ENCODE results near the gene TUBB3. TPM values are rescaled to one million over a fixed set of nuclear protein-coding genes. Genes with fewer than 3 reads are reported as not detected.
A peak's percentile ranks its signal among the peaks of the same experiment; 100 is the strongest.
"Not testable (repeated sequence)": the region's sequence is repeated elsewhere in the genome, so short reads cannot be mapped to it uniquely, and the experiment has no call there.

Gene TUBB3
- total RNA-seq, 2 donors from 2014 or later = 0.74 to 9.7 TPM

- Mint-ChIP-seq H3K4me1 (no peaks in the 10 kb centered on the region), H3K9me3 (no peaks in the 10 kb centered on the region), H3K36me3 (ENCODE audit: low read depth) (peaks cover 73% of the 10 kb centered on the region), H3K27me3 (no peaks in the 10 kb centered on the region), H3K4me3 (no peak overlapping the region), H3K27ac (no peak overlapping the region)
- ATAC-seq (replicated peaks) = no peak
These were observed 15.9 kb upstream of the TUBB3 start for GRCh38 chr16:89907055-89907814.

- ATAC-seq (replicated peaks) = no peak
- Mint-ChIP-seq H3K4me1 (no peaks in the 10 kb centered on the region), H3K27me3 (no peaks in the 10 kb centered on the region), H3K4me3 (no peak overlapping the region), H3K9me3 (no peaks in the 10 kb centered on the region), H3K36me3 (ENCODE audit: low read depth) (peaks cover 66% of the 10 kb centered on the region), H3K27ac (no peak overlapping the region)
These were observed 14.9 kb upstream of the TUBB3 start for GRCh38 chr16:89908236-89908635.

- Mint-ChIP-seq H3K9me3 (no peaks in the 10 kb centered on the region), H3K36me3 (ENCODE audit: low read depth) (peaks cover 50% of the 10 kb centered on the region)
These were observed 13.1 kb upstream of the TUBB3 start for GRCh38 chr16:89909777-89910716.

GRCh38 chr16:89910717-89911354, 12.3 kb upstream of the TUBB3 start:
- H3K36me3 Mint-ChIP-seq (ENCODE audit: low read depth) = peaks cover 42% of the 10 kb centered on the region
- ATAC-seq (replicated peaks) = no peak
- H3K4me3 Mint-ChIP-seq = no peak overlapping the region
- no peak overlapping the region for H3K27ac Mint-ChIP-seq
- H3K27me3 Mint-ChIP-seq = no peaks in the 10 kb centered on the region
- H3K4me1 Mint-ChIP-seq = peaks cover 4% of the 10 kb centered on the region
- H3K9me3 Mint-ChIP-seq = no peaks in the 10 kb centered on the region

More at GRCh38 chr16:89909777-89910716, 13.1 kb upstream of the TUBB3 start:
- H3K4me3 Mint-ChIP-seq = no peak overlapping the region
- ATAC-seq (replicated peaks) = peak; percentile 87
- H3K4me1 Mint-ChIP-seq = peaks cover 4% of the 10 kb centered on the region
- no peak overlapping the region for H3K27ac Mint-ChIP-seq
- no peaks in the 10 kb centered on the region for H3K27me3 Mint-ChIP-seq

GRCh38 chr16:89911375-89911774, 11.8 kb upstream of the TUBB3 start:
- Mint-ChIP-seq H3K36me3 (ENCODE audit: low read depth) (peaks cover 37% of the 10 kb centered on the region), H3K4me3 (no peak overlapping the region), H3K4me1 (peaks cover 4% of the 10 kb centered on the region), H3K9me3 (no peaks in the 10 kb centered on the region), H3K27ac (no peak overlapping the region), H3K27me3 (no peaks in the 10 kb centered on the region)
- no peak for ATAC-seq (replicated peaks)

- H3K36me3 Mint-ChIP-seq (ENCODE audit: low read depth) = peaks cover 34% of the 10 kb centered on the region
- H3K27ac Mint-ChIP-seq = no peak overlapping the region
- peaks cover 4% of the 10 kb centered on the region for H3K4me1 Mint-ChIP-seq
- no peak overlapping the region for H3K4me3 Mint-ChIP-seq
- ATAC-seq (replicated peaks) = no peak
- no peaks in the 10 kb centered on the region for H3K9me3 Mint-ChIP-seq
- H3K27me3 Mint-ChIP-seq = no peaks in the 10 kb centered on the region
These were observed 11.0 kb upstream of the TUBB3 start for GRCh38 chr16:89912143-89912542.

- H3K27ac Mint-ChIP-seq = no peak overlapping the region
- H3K9me3 Mint-ChIP-seq = no peaks in the 10 kb centered on the region
- no peak overlapping the region for H3K4me3 Mint-ChIP-seq
- no peak for ATAC-seq (replicated peaks)
- H3K36me3 Mint-ChIP-seq (ENCODE audit: low read depth) = peaks cover 34% of the 10 kb centered on the region
- no peaks in the 10 kb centered on the region for H3K27me3 Mint-ChIP-seq
- peaks cover 4% of the 10 kb centered on the region for H3K4me1 Mint-ChIP-seq
These were observed 10.5 kb upstream of the TUBB3 start for GRCh38 chr16:89912627-89913026.

GRCh38 chr16:89913408-89914387, 9.4 kb upstream of the TUBB3 start:
- ATAC-seq (replicated peaks) = no peak
- Mint-ChIP-seq H3K4me3 (no peak overlapping the region), H3K4me1 (peaks cover 8% of the 10 kb centered on the region), H3K36me3 (ENCODE audit: low read depth) (peaks cover 33% of the 10 kb centered on the region), H3K27ac (no peak overlapping the region), H3K27me3 (peaks cover under 1% of the 10 kb centered on the region), H3K9me3 (no peaks in the 10 kb centered on the region)

- ATAC-seq (replicated peaks); H3K4me3 Mint-ChIP-seq; H3K9me3 Mint-ChIP-seq; H3K27me3 Mint-ChIP-seq; H3K27ac Mint-ChIP-seq: not testable (repeated sequence)
- Mint-ChIP-seq H3K36me3 (ENCODE audit: low read depth) (peaks cover 23% of the 10 kb centered on the region), H3K4me1 (peaks cover 11% of the 10 kb centered on the region)
These were observed 8.4 kb upstream of the TUBB3 start for GRCh38 chr16:89914642-89915285.

GRCh38 chr16:89915303-89916232, 7.6 kb upstream of the TUBB3 start:
- Mint-ChIP-seq H3K4me1 (peaks cover 16% of the 10 kb centered on the region), H3K4me3 (no peak overlapping the region), H3K27me3 (peaks cover 10% of the 10 kb centered on the region), H3K36me3 (ENCODE audit: low read depth) (peaks cover 15% of the 10 kb centered on the region), H3K27ac (no peak overlapping the region), H3K9me3 (no peaks in the 10 kb centered on the region)
- no peak for ATAC-seq (replicated peaks)

GRCh38 chr16:89917773-89918452, 5.2 kb upstream of the TUBB3 start:
- peak; percentile 90 for ATAC-seq (replicated peaks)
- Mint-ChIP-seq H3K36me3 (ENCODE audit: low read depth) (no peaks in the 10 kb centered on the region), H3K9me3 (no peaks in the 10 kb centered on the region), H3K27ac (no peak overlapping the region), H3K4me1 (peaks cover 16% of the 10 kb centered on the region), H3K4me3 (peak overlapping the region; percentile 67), H3K27me3 (peaks cover 10% of the 10 kb centered on the region)
